Mucosa of gallbladder (tissue), 1 donor: Measurements from ENCODE around the gene RBM38. TPM values are rescaled to one million over a fixed set of nuclear protein-coding genes. Genes with fewer than 3 reads are reported as not detected.
"Not testable (repeated sequence)": the region's sequence is repeated elsewhere in the genome, so short reads cannot be mapped to it uniquely, and the experiment has no call there.

ENCODE experiments used
- DNase-seq: peaks from one replicate; pipeline ENCODE4 v3.0.0-alpha.2; 2020; ENCODE audit warnings: low spot score
- total RNA-seq: library from RNA; stranded (reverse); gene quantifications from one replicate; pipeline ENCODE4 v1.2.1, GENCODE V29; 2021
- donor health status: DM: no; HTN: no; CAD: no.

RBM38 gene
- 21.9 TPM for total RNA-seq

DNA sequence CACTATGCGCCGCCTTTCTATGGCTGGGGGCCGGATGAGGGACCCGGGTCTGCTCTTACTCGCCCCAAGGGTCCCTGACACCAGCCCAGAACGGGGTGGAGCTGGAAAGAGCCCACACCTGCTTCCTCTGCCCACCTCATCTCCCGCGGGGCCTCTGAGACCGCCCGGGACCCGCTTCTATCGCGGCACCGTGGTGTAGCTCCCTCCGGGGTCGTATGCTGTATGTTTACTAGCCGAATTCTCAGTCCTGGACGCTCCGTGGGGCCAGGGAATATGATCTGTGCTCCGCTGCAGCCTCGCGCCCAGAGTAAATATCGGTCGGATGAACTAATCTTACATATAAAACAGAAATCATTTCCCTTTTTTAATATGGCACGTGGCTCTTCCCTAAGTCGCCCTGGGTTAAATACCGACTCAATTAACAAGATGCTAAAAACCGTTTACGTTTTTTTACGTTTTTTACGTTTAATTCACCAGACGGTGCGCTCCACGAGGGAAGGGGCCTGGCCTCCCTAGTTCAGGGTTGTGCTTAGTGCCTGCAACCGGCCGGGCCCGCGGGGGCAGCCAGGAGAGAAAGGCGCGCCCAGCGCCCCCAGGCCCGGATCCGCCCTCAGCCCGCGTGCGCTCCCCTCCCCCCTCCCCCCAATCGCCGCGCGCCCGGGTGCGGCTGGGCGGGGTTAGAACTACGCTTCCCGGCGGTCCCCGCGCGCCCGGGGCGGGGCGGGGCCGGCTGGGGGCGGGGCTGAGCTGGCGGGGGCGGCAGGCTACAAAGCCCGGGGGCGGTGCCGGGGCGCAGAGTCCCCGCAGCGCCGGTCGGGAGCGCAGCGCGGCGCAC lies at the start of gene RBM38:
TSS of gene RBM38 (plus strand) at position 793 of the 835 bp plus-strand sequence. CDS start 186 bp downstream, outside the sequence.
- DNase-seq = peak; percentile 52

DNA sequence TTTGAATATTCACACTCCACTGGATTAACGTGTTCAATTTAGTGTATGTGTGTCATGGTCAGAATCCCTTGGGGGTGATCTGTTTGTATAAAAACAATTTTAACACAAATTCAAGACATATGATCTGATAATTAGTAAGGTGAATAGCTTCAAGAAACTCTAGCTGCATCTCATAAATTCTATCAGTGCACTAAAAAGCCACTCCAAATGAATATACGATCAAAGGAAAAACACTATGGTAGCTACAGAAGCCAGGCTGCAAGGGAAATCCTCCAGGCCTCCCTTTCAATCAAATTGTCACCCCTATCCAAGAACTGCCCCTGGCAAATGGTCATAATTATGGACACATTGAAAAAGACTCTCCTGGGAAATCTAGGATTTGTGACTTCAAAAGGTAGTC lies 49.5 kb upstream of the RBM38 start:
- DNase-seq = no peak

DNA sequence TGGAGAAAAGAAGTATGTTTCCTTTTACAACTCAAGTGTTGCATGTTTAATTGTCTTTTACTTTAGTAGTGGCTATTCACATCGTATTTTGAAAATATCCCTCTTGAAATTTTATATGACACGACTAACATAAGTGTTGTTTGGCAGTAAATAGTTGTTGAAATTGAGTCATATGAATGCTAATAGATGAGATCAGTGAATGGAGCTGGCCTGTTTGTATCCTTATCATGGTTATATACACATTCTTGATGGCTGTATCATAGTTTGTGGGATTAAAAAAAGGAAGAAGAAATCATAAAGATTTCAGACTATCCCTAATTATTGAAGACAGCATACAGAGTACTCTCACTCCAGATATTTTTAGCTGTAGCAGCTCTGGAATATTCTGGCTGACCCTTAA lies 48.4 kb upstream of the RBM38 start:
- DNase-seq = no peak

DNA sequence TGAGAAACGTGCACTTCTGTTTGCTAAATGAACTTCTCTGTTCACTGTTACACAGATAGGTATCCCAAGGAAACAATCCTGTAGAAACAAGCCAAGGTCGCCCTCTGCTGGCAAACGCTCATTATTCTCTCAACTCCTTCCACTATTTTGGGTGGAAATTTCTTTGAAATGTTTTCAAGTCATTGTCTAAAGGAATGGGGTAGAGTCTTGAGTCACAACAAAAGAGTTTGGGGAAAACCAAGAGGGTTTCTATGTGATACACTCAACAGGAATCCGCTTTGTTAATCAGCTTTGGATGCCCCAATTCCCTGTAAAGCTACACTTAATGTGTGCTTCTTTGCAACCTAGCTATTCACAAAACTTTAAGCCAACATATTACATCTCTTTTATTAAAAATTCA lies 44.7 kb upstream of the RBM38 start:
- DNase-seq = peak; percentile 75

DNA sequence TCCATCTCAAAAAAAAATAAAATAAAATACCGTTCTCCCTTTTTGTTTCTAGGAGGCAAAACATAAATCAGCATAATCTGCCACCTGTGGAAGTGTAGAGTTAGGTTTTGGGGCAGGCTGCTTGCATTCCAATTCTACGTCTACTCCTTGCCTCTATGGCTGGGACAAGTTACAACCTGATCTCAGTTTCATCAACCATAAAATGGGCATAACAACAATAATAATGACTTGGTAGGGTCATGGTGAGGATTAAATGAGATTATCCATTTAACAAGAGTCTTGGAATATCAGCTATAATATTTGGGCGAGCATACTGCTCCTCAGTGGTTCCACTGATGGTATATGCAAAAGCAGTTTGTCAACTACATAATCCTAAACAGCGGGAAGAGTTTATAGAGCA lies 43.8 kb upstream of the RBM38 start:
- no peak for DNase-seq

- DNase-seq = not testable (repeated sequence)
Observed at GRCh38 chr20:57348200-57348921, 42.8 kb upstream of the RBM38 start.

DNA sequence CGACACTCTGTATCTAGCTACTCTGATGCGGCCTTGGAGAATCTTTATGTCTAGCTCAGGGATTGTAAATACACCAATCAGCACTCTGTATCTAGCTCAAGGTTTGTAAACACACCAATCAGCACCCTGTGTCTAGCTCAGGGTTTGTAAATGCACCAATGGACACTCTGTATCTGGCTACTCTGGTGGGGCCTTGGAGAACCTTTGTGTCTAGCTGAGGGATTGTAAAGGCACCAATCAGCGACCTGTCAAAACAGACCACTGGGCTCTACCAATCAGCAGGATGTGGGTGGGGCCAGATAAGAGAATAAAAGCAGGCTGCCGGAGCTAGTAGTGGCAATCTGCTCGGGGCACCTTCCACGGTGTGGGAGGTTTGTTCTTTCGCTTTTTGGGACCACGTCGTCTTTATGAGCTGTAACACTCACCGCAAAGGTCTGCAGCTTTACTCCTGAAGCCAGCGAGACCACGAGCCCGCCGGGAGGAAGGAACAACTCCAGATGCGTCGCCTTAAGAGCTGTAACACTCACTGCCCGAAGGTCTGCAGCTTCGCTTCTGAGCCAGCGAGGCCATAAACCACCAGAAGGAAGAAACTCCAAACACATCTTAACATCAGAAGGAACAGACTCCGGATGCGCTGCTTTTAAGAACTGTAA lies 42.1 kb upstream of the RBM38 start:
- not testable (repeated sequence) for DNase-seq

- no peak for DNase-seq
Observed at GRCh38 chr20:57350081-57350710, 41.0 kb upstream of the RBM38 start.

GRCh38 chr20:57350726-57351041 lies 40.5 kb upstream of the RBM38 start:
- not testable (repeated sequence) for DNase-seq

DNA sequence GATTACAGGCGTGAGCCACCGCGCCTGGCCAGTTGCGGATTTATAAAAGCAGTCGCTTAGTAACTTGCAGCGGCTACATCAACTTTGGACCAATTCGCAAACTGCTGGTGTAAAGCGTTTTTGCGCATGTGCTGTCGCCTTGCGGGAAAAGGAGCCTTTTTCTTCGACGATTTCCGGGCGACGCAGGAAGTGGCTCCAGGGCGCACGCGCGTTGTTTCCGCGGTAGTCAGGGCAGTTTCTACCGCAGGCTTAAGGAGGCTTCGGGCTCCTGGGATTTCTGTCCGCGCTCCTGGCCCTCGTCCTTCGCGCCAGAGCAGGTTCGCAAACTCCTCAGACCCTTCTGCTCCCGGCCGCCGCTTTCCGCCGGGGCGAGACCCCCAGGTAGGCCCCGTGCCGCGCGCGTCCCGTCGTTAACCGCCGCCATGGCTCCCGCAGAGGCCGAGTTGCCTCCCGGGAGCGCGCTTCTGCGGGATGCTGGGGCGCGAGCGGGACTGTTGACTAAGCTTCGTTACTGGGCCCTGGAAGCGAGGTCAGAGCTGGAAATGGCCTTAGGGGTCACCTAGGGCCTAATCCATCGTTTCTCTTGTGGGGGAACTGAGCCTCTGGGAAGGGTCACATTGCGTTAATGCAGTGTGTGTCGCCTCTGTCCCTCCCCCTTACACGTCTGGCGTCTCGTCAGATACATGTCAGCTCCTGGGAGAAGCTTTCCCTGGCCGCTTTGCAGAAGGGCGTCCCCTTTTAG lies 40.0 kb upstream of the RBM38 start, which contains the start of gene RAE1:
TSS of gene RAE1 (plus strand) at position 214 of the 742 bp plus-strand sequence. CDS start 2,784 bp downstream, outside the sequence.
- DNase-seq = peak; percentile 93

- no peak for DNase-seq
Observed at GRCh38 chr20:57352305-57352704, 38.9 kb upstream of the RBM38 start.

GRCh38 chr20:57353351-57353750 lies 37.8 kb upstream of the RBM38 start:
- DNase-seq = no peak

DNA sequence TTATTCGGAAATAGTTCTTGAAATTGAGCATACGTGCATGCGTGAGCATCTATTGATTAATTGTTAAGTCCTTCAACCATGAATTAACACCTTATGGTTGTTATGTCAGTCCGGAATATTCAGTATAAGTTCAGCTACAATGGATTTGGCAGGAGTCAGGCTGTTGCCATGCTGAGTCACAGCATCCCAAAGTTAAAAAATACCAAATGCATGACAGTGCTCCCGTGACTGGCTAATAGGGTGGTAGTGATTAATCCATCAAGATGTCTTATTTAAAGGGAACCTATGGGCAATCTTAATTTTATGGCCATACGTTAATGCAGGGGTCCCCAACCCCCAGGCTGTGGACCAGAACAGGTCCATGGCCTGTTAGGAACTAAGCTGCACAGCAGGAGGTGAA lies 29.7 kb upstream of the RBM38 start:
- DNase-seq = no peak

DNA sequence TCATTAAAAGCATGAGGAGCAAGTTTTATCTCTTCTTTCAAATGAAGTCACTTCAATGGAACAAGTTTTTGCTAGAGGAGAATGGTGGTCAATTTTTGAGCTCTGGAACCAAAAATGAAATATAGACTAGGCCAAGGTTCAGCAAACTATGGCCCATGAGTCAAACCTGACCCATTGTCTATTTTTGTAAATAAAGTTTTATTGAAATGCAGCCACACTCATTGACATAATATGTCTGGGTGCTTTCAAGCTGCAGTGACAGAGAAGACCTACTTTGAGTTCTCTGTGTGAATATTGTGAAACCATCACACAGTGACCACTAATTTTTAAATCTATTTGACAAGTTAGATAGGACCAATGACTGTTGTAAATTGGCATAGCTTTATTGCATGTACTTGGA lies 26.7 kb upstream of the RBM38 start:
- DNase-seq = no peak

DNA sequence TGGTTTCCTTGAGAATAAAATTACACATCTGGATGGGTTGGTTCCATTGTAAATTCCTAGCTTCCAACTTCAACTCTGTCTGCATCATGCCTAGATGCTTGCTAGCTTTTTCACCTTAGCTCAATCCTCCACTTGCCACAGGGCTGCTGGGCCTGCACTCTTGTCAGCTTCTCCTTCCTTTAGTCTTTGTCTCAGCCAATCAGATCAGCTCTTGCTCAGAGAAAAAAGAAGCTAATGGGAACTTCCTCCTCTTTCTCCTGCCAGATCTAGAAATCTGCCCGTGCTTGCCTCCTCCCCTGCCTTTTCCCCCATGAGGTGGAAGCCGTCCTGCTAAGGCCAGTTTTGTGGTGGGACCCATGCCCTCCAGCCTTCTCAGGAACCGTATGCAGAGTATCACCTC lies 21.6 kb upstream of the RBM38 start:
- DNase-seq = no peak

GRCh38 chr20:57370316-57370715 lies 20.9 kb upstream of the RBM38 start:
- DNase-seq = no peak

DNA sequence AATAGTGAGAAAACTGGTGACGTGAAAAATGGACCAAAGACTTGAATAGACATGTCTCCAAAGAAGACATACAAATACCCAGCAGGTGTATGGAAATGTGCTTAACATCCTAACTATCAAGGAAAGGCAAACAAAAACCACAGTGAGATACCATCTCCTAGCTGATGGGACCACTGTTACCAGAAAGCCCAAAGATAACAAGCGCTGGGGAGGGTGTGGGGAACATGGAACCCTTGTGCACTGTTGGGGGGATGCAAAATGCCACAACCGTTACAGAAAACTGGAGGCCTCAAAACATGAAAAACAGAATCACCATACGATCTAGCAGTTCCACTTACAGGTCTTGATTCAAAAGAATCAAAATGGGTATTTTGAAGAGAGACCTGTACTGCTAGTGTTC lies 19.8 kb upstream of the RBM38 start:
- no peak for DNase-seq

DNA sequence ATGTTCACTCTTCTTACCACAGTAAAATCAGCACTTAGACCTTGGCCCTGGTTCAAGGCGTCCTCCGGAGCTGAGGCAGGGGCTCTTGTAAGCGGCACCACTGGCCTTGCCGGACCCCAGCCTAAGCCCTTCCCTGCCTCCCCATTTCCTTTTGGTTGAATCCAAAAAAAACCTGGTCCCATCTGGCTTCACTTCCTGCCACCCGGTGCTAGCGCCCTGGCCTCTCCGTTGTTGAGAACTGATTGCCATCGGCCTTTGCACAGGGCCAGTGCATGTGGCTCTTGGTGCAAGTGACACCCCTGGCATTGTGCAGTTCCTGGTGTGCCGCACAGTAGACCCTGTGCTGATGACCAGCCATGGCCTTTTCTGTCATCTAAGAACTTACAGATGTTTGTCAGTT lies 19.0 kb upstream of the RBM38 start:
- DNase-seq = no peak

DNA sequence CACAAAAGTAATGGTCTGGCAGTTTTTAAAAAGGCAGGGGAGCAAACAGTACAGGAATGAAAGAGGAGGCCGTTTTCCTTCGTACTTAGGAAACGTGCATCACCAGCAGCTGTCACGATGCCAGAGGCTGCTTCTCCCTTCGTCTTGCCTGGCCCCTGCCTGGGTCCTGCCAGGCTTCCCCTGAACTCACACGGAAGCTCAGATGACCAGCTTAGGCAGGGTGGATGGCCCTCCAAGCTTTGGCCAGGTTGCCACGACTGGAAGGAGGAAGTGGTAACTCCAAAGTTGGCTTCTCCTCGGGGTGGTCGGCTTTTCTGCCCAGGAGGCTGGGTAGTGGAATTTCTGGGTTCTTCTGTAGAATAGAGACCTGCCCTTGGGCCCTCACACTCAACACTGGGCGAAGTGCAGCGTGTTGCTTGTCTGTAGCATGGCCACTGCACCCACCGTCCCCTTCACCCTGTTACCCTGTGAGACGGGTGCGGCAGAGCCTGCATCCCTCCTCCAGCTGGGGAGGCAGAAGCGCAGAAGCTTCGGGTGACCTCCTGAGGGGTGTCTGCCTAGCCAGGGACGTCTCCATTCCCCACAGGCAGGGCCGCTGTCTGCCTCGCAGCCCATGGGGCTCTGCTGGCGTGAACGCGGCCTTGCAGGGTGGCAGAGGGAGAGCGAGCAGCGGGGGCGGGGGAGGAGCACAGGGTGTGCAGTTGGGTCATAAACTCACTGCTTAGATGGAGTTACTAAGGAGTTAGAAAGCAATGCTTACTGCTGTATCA lies 18.4 kb upstream of the RBM38 start:
- no peak for DNase-seq

DNA sequence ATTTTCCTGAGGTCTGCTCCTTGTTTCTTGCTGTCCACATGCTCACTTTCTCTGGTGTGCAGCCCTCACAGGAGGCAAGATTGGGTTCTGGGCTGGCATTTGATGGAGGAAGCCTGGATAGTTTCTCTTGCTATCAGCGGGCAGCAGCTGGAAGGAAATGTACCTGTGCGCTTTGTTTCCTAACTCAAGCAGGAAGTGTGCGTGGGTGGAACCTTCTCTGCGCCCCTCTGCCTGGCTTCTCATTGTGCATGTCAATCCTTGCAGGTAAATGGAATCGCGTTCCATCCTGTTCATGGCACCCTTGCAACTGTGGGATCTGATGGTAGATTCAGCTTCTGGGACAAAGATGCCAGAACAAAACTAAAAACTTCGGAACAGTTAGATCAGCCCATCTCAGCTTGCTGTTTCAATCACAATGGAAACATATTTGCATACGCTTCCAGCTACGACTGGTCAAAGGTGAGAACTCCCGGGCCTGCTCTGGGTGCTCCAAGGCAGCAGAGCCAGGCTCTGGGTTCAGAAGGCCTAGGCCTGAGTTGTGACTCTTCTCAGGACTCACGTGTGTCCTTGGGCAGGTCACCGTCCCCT lies 16.8 kb upstream of the RBM38 start:
- no peak for DNase-seq
